OCI-LY1 (cell line): Measurements from ENCODE around the gene STXBP3.
"Not testable (repeated sequence)": the region's sequence is repeated elsewhere in the genome, so short reads cannot be mapped to it uniquely, and the experiment has no call there.

ENCODE experiments used
- H2AFZ ChIP-seq: fragments of 200-600 bp; sonication (generic), shearing (Covaris generic); 2 replicates; pipeline ENCODE4 v1.6.0; 2014; ENCODE audit warnings: antibody characterized with exemption, mild to moderate bottlenecking, low read length
- H3F3A ChIP-seq: fragments of 200-600 bp; sonication (generic), shearing (Covaris generic); 2 replicates; pipeline ENCODE4 v1.6.0; 2014; ENCODE audit warnings: mild to moderate bottlenecking, antibody characterized with exemption, low read length, moderate library complexity; ENCODE audit not compliant: insufficient read depth
- H3K27ac ChIP-seq: fragments of 200-600 bp; sonication (generic); 2 replicates; pipeline ENCODE4 v1.5.1; 2014; ENCODE audit warnings: low read length, mixed run types, mild to moderate bottlenecking, low read depth; ENCODE audit not compliant: poor library complexity, severe bottlenecking
- H3K27me3 ChIP-seq: fragments of 200-600 bp; sonication (generic); 2 replicates; pipeline ENCODE4 v1.6.0; 2014; ENCODE audit warnings: antibody characterized with exemption, mild to moderate bottlenecking, low read length, moderate library complexity; ENCODE audit not compliant: insufficient read depth
- H3K36me3 ChIP-seq: fragments of 200-600 bp; sonication (generic); 2 replicates; pipeline ENCODE4 v1.6.1; 2014; ENCODE audit warnings: mild to moderate bottlenecking, antibody characterized with exemption, low read length, moderate library complexity, mixed read lengths; ENCODE audit not compliant: insufficient read depth
- H3K4me1 ChIP-seq: fragments of 200-600 bp; sonication (generic); 2 replicates; pipeline ENCODE4 v1.5.1; 2014; ENCODE audit warnings: mild to moderate bottlenecking, low read length, moderate library complexity; ENCODE audit not compliant: insufficient read depth, severe bottlenecking
- H3K4me2 ChIP-seq: fragments of 200-600 bp; sonication (generic), shearing (Covaris generic); 2 replicates; pipeline ENCODE4 v1.6.1; 2014; ENCODE audit warnings: low read length
- H3K4me3 ChIP-seq: fragments of 200-600 bp; sonication (generic); 2 replicates; pipeline ENCODE4 v1.5.1; 2014; ENCODE audit warnings: low read length, low read depth, mild to moderate bottlenecking, mixed read lengths; ENCODE audit not compliant: poor library complexity, severe bottlenecking
- H3K79me2 ChIP-seq: fragments of 200-600 bp; shearing (Covaris generic); 2 replicates; pipeline ENCODE4 v1.6.1; 2016; ENCODE audit warnings: mixed run types, low read length, mixed read lengths; ENCODE audit not compliant: insufficient read depth
- H3K9ac ChIP-seq: fragments of 200-600 bp; sonication (generic), shearing (Covaris generic); 2 replicates; pipeline ENCODE4 v1.6.1; 2014; ENCODE audit warnings: mild to moderate bottlenecking, low read length, mixed read lengths
- H3K9me2 ChIP-seq: fragments of 200-600 bp; sonication (generic), shearing (Covaris generic); 2 replicates; pipeline ENCODE4 v1.6.1; 2014; ENCODE audit warnings: low read depth, mild to moderate bottlenecking, low read length, mixed read lengths
- H3K9me3 ChIP-seq: fragments of 200-600 bp; shearing (Covaris generic); 2 replicates; pipeline ENCODE4 v1.6.1; 2014; ENCODE audit warnings: low read length, mixed read lengths
- H4K20me1 ChIP-seq: fragments of 200-600 bp; sonication (generic), shearing (Covaris generic); 2 replicates; pipeline ENCODE4 v1.6.0; 2016; ENCODE audit warnings: mild to moderate bottlenecking, low read length; ENCODE audit not compliant: insufficient read depth
- CTCF ChIP-seq: fragments of 200-600 bp; sonication (generic), shearing (Covaris generic); IDR thresholded peaks from 2 replicates; pipeline ENCODE4 v1.5.1; 2017; ENCODE audit warnings: mild to moderate bottlenecking, antibody characterized with exemption, low read length, moderate library complexity, mixed read lengths
- EZH2 ChIP-seq: fragments of 200-600 bp; sonication (generic), shearing (Covaris generic); IDR thresholded peaks from 2 replicates; pipeline ENCODE4 v1.8.0; 2017; ENCODE audit warnings: borderline replicate concordance, mixed run types, mild to moderate bottlenecking, antibody characterized with exemption, low read length, moderate library complexity, mixed read lengths

Gene STXBP3

DNA sequence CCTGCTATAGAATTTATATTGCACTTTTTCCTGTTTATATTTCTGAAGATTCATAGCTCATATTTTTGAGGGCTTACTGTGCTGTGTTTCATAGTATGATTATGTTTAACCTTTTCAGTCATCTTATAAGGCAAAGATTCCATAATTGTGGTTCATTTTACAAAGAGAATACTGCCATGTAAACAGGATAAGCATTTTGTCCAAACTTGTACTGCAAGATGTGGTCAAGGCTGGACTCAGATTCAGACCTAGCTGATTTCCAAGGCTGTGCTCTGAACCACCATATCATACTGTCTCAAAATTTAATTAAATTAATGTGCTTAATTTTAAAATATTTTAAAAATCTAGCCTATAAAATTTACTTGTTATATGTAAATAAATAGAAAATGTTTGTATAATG, 31.4 kb downstream of the STXBP3 start:
- no peak overlapping the region for H3K27ac ChIP-seq
- no peak for TF ChIP-seq CTCF
- no peak for TF ChIP-seq EZH2
- H2AFZ ChIP-seq = no peak overlapping the region
- peaks cover 81% of the 10 kb centered on the region for H3K36me3 ChIP-seq
- no peaks in the 10 kb centered on the region for H3K4me1 ChIP-seq
- no peaks in the 10 kb centered on the region for H3F3A ChIP-seq
- H3K4me2 ChIP-seq = no peak overlapping the region
- no peak overlapping the region for H3K9ac ChIP-seq
- H3K27me3 ChIP-seq = no peaks in the 10 kb centered on the region
- H3K9me2 ChIP-seq = no peaks in the 10 kb centered on the region
- H3K9me3 ChIP-seq = no peaks in the 10 kb centered on the region
- H3K4me3 ChIP-seq = no peak overlapping the region
- H3K79me2 ChIP-seq = no peaks in the 10 kb centered on the region
- no peaks in the 10 kb centered on the region for H4K20me1 ChIP-seq

- no peak overlapping the region for H3K4me2 ChIP-seq
- no peak overlapping the region for H3K4me3 ChIP-seq
- H3K9ac ChIP-seq = no peak overlapping the region
- H3K36me3 ChIP-seq = peaks cover 81% of the 10 kb centered on the region
- no peaks in the 10 kb centered on the region for H3F3A ChIP-seq
- H3K27me3 ChIP-seq = no peaks in the 10 kb centered on the region
- H3K4me1 ChIP-seq = no peaks in the 10 kb centered on the region
- no peaks in the 10 kb centered on the region for H3K79me2 ChIP-seq
- H4K20me1 ChIP-seq = no peaks in the 10 kb centered on the region
- H3K9me3 ChIP-seq = 0 out of 2 replicates have a peak, but pooled peaks cover 3% of the 10 kb centered on the region
- H2AFZ ChIP-seq = no peak overlapping the region
- no peak overlapping the region for H3K27ac ChIP-seq
- no peaks in the 10 kb centered on the region for H3K9me2 ChIP-seq
- TF ChIP-seq CTCF (no peak), EZH2 (no peak)
Observed at GRCh38 chr1:108779455-108779854, 33.0 kb downstream of the STXBP3 start.

DNA sequence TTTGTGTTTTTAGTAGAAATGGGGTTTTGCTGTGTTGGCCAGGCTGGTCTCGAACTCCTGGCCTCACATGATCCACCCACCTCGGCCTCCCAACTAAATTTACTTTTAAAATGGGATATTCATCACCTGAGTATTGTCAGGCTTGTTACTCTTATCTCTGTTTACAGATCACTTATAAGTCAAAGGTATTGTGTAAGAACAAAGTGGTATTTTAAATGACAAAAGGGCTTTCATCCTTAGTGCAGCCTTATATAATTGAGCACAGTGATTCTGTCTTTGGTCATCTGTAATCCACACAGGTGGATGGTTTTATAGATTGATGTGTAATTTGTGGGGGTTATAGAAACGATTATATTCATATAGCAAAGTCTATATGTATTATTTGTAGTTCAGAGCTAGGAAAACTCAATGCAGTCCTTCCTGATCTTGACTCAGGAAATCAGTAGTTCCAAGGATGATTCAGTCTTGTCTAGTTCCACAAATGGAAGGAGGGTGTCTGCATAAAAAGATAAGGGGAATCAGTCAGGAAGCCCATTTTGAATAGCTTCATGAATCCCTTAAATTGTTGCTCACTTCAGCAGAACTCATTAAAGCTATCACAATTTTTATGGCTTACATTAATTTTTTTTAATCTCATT, 34.6 kb downstream of the STXBP3 start:
- no peaks in the 10 kb centered on the region for H3K9me2 ChIP-seq
- no peaks in the 10 kb centered on the region for H3F3A ChIP-seq
- no peaks in the 10 kb centered on the region for H3K4me1 ChIP-seq
- H3K9ac ChIP-seq = no peak overlapping the region
- H3K36me3 ChIP-seq = peaks cover 85% of the 10 kb centered on the region
- TF ChIP-seq EZH2 = no peak
- TF ChIP-seq CTCF = no peak
- no peak overlapping the region for H3K4me2 ChIP-seq
- no peaks in the 10 kb centered on the region for H4K20me1 ChIP-seq
- peaks cover 13% of the 10 kb centered on the region; the same call in 1 of the 2 replicates for H3K9me3 ChIP-seq
- H2AFZ ChIP-seq = no peak overlapping the region
- no peak overlapping the region for H3K27ac ChIP-seq
- no peaks in the 10 kb centered on the region for H3K79me2 ChIP-seq
- H3K4me3 ChIP-seq = no peak overlapping the region
- H3K27me3 ChIP-seq = no peaks in the 10 kb centered on the region

DNA sequence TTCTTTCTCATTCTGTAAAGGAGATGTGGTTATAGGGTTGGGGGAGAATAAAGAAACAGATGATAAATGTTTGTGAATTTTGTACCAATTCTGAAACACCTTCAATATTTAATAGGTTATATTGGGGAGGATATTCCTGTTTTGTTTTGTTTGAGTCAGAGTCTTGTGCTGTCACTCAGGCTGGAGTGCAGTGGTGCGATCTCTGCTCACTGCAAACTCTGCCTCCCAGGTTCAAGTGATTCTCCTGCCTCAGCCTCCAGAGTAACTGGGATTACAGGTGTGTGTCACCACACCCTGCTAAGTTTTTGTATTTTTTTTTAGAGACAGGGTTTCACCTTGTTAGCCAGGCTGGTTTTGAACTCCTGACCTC, 35.1 kb downstream of the STXBP3 start:
- not testable (repeated sequence) for H2AFZ ChIP-seq, H3K9ac ChIP-seq, H3K79me2 ChIP-seq, H3K4me3 ChIP-seq, H3K27ac ChIP-seq, H3K9me2 ChIP-seq, H3K27me3 ChIP-seq, H3F3A ChIP-seq, H3K4me2 ChIP-seq, H3K4me1 ChIP-seq, H4K20me1 ChIP-seq
- Histone ChIP-seq H3K9me3 (peaks cover 17% of the 10 kb centered on the region; the same call in 1 of the 2 replicates), H3K36me3 (peaks cover 85% of the 10 kb centered on the region)
